H9 (cell line): ENCODE results near the gene TEX54. TPM values are rescaled to one million over a fixed set of nuclear protein-coding genes. Genes with fewer than 3 reads are reported as not detected.

Source experiments
- DNase-seq: peaks from one replicate; pipeline ENCODE4 v3.0.0-alpha.2; 2017
- H2AFZ ChIP-seq: one replicate; pipeline ENCODE4 v1.6.1; 2013; ENCODE audit warnings: mild to moderate bottlenecking, low read length, control low read depth, moderate library complexity
- H2AK5ac ChIP-seq: 2 replicates; pipeline ENCODE4 v1.6.1; 2013; ENCODE audit warnings: low read length, control low read depth, mixed read lengths; ENCODE audit not compliant: insufficient read length
- H2BK120ac ChIP-seq: one replicate; pipeline ENCODE4 v1.6.1; 2013; ENCODE audit warnings: low read depth, mild to moderate bottlenecking, low read length, control low read depth, inconsistent platforms; ENCODE audit not compliant: poor library complexity, severe bottlenecking
- H2BK12ac ChIP-seq: 2 replicates; pipeline ENCODE4 v1.6.1; 2013; ENCODE audit warnings: low read length, control low read depth, mixed read lengths, low read depth; ENCODE audit not compliant: insufficient read length
- H2BK15ac ChIP-seq: 2 replicates; pipeline ENCODE4 v1.6.1; 2013; ENCODE audit warnings: low read depth, low read length, control low read depth
- H2BK20ac ChIP-seq: one replicate; pipeline ENCODE4 v1.6.1; 2013; ENCODE audit warnings: low read depth, mild to moderate bottlenecking, low read length, control low read depth, inconsistent platforms; ENCODE audit not compliant: poor library complexity, severe bottlenecking
- H2BK5ac ChIP-seq: 2 replicates; pipeline ENCODE4 v1.6.1; 2013; ENCODE audit warnings: low read length, control low read depth, mixed read lengths; ENCODE audit not compliant: insufficient read length
- H3K14ac ChIP-seq: 2 replicates; pipeline ENCODE4 v1.6.1; 2013; ENCODE audit warnings: low read length, control low read depth; ENCODE audit not compliant: insufficient read depth
- H3K18ac ChIP-seq: 2 replicates; pipeline ENCODE4 v1.6.1; 2013; ENCODE audit warnings: low read depth, mild to moderate bottlenecking, mixed read lengths, low read length, control low read depth; ENCODE audit not compliant: insufficient read length
- H3K23ac ChIP-seq: 2 replicates; pipeline ENCODE4 v1.6.1; 2013; ENCODE audit warnings: low read length, control low read depth, mixed read lengths, low read depth; ENCODE audit not compliant: insufficient read length
- H3K23me2 ChIP-seq: 2 replicates; pipeline ENCODE4 v1.6.1; 2013; ENCODE audit warnings: low read depth, mild to moderate bottlenecking, mixed read lengths, low read length, control low read depth; ENCODE audit not compliant: insufficient read length, poor library complexity, severe bottlenecking
- H3K27ac ChIP-seq: 2 replicates; pipeline ENCODE4 v1.5.1; 2013; ENCODE audit warnings: low read length, control low read depth, mixed read lengths, low read depth; ENCODE audit not compliant: insufficient read length
- H3K27me3 ChIP-seq: 2 replicates; pipeline ENCODE4 v1.6.1; 2013; ENCODE audit warnings: low read length, control low read depth, inconsistent platforms; ENCODE audit not compliant: insufficient read depth
- H3K4ac ChIP-seq: 2 replicates; pipeline ENCODE4 v1.6.1; 2013; ENCODE audit warnings: low read depth, mild to moderate bottlenecking, control low read depth, inconsistent platforms, low read length, moderate library complexity
- H3K4me1 ChIP-seq: 2 replicates; pipeline ENCODE4 v1.6.1; 2013; ENCODE audit warnings: low read length, control low read depth, inconsistent platforms; ENCODE audit not compliant: insufficient read depth
- H3K4me2 ChIP-seq: 2 replicates; pipeline ENCODE4 v1.6.1; 2013; ENCODE audit warnings: low read length, control low read depth, mixed read lengths; ENCODE audit not compliant: insufficient read length, insufficient read depth
- H3K56ac ChIP-seq: 2 replicates; pipeline ENCODE4 v1.6.1; 2013; ENCODE audit warnings: low read depth, mild to moderate bottlenecking, mixed read lengths, low read length, control low read depth; ENCODE audit not compliant: insufficient read length
- H3K79me1 ChIP-seq: 2 replicates; pipeline ENCODE4 v1.6.1; 2013; ENCODE audit warnings: low read depth, mild to moderate bottlenecking, moderate library complexity, low read length, control low read depth, inconsistent platforms; ENCODE audit not compliant: insufficient read depth, poor library complexity, severe bottlenecking
- H3K79me2 ChIP-seq: 2 replicates; pipeline ENCODE4 v1.6.1; 2013; ENCODE audit warnings: low read length, control low read depth, inconsistent platforms; ENCODE audit not compliant: insufficient read depth
- H3K9ac ChIP-seq: 2 replicates; pipeline ENCODE4 v1.6.1; 2013; ENCODE audit warnings: low read length, control low read depth, mixed read lengths; ENCODE audit not compliant: insufficient read length; ENCODE audit errors: extremely low read depth
- H3K9me3 ChIP-seq: one replicate; pipeline ENCODE4 v1.6.1; 2013; ENCODE audit warnings: low read depth, low read length, inconsistent platforms; ENCODE audit not compliant: control insufficient read depth
- H3T11ph ChIP-seq: one replicate; pipeline ENCODE4 v1.6.1; 2013; ENCODE audit warnings: mild to moderate bottlenecking, low read length, control low read depth, inconsistent platforms
- H4K20me1 ChIP-seq: one replicate; pipeline ENCODE4 v1.6.1; 2013; ENCODE audit not compliant: control insufficient read depth, insufficient read length, insufficient read depth
- H4K5ac ChIP-seq: 2 replicates; pipeline ENCODE4 v1.6.1; 2013; ENCODE audit warnings: low read depth, mild to moderate bottlenecking, mixed read lengths, low read length, control low read depth; ENCODE audit not compliant: insufficient read length
- H4K8ac ChIP-seq: replicated peaks from 2 replicates; pipeline ENCODE4 v1.6.1; 2013; ENCODE audit warnings: low read length, control low read depth, mixed read lengths, low read depth; ENCODE audit not compliant: insufficient read length
- H4K91ac ChIP-seq: 2 replicates; pipeline ENCODE4 v1.6.1; 2013; ENCODE audit warnings: low read depth, mild to moderate bottlenecking, moderate library complexity, mixed read lengths, low read length, control low read depth; ENCODE audit not compliant: insufficient read length
- H3K27ac Mint-ChIP-seq, 3 experiments: 2 replicates in 2 of 3; 3 replicates in 1 of 3; pipeline ENCODE4 v1.8.0; 2020 to 2021; ENCODE audit warnings: mixed read lengths in 3 of 3, mild to moderate bottlenecking in 1 of 3, moderate library complexity in 1 of 3
- H3K27me3 Mint-ChIP-seq: 2 replicates; pipeline ENCODE4 v1.8.0; 2021; ENCODE audit warnings: low read depth, mild to moderate bottlenecking, moderate library complexity, mixed read lengths
- H3K36me3 Mint-ChIP-seq, 3 experiments: 2 replicates in 2 of 3; 3 replicates in 1 of 3; pipeline ENCODE4 v1.8.0; 2020 to 2021; ENCODE audit warnings: low read depth in 3 of 3, mixed read lengths in 3 of 3; ENCODE audit not compliant: insufficient read depth in 1 of 3
- H3K4me1 Mint-ChIP-seq, 2 experiments: 2 replicates each; pipeline ENCODE4 v1.8.0; 2020; ENCODE audit warnings: mixed read lengths in 2 of 2
- H3K4me3 Mint-ChIP-seq, 2 experiments: 2 replicates in 1 of 2; 3 replicates in 1 of 2; pipeline ENCODE4 v1.8.0; 2020 to 2021; ENCODE audit warnings: mild to moderate bottlenecking in 2 of 2, mixed read lengths in 2 of 2, moderate library complexity in 1 of 2
- H3K9me3 Mint-ChIP-seq, 2 experiments: 2 replicates in 1 of 2; 3 replicates in 1 of 2; pipeline ENCODE4 v1.8.0; 2020; ENCODE audit warnings: mild to moderate bottlenecking in 2 of 2, mixed read lengths in 2 of 2, moderate library complexity in 1 of 2
- WGBS: extraction: QIAGEN DNeasy Blood & Tissue Kit; methylation state at CpG from one replicate; pipeline ENCODE4 v1.1.7; 2013; ENCODE audit warnings: missing lambda C conversion rate, low lambda C conversion rate, mixed read lengths; ENCODE audit not compliant: insufficient read length; ENCODE audit errors: extremely low coverage; 5-methylcytosine and 5-hydroxymethylcytosine counted together
- total RNA-seq: library from RNA; stranded (reverse); gene quantifications from 2 replicates; pipeline ENCODE4 v1.2.1, GENCODE V29; 2021
- TF ChIP-seq, protein P1 (sequence below): fragments of 200-600 bp; sonication (generic); conservative IDR thresholded peaks from 3 replicates; pipeline ENCODE4 v1.8.0; 2021; ENCODE audit warnings: antibody characterized with exemption, mild to moderate bottlenecking

TEX54 gene
- total RNA-seq, 1 experiment from 2014 or later, result 1.2 TPM

DNA sequence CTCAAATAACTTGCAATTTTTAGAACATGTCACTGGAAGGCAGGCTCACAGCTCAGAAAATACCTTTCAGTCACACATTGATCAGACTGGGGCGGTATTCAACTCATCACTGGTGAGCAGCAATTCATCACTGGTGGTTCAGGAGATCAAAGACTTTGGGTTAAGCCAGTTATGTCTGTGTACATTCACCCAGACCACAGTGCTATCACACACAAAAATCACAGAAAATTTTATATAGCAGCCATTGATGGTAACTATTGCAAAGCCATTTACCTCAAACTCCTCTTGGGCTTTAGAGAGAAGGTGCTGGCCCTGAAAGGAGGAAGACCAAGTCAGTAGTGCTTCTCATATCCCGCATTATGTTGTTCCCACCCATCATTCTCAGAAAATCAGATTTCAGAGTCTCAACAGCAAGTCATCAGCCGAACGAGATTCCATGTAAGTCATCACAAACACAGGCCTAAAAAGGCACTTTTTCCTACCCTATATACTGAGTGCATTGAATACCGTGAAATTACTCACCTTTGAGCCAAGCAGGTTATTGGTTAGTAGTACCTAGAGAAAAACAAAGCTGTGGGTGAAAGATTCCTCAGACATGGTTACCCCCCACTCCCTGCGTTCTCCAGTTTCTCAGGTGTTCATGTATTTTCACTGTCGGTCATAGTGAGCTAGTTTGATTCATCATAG lies 20.8 kb upstream of the TEX54 start:
- Mint-ChIP-seq H3K4me1 (peaks cover 31 to 49% of the 10 kb centered on the region in 2 experiments), H3K4me3 (peak overlapping the region; percentile 99), H3K27ac (peak overlapping the region; percentile 45 to 100 (median 98); a peak in 5 of 7 replicates), H3K9me3 (peaks cover 6 to 10% of the 10 kb centered on the region in 2 experiments), H3K27me3 (peaks cover 6% of the 10 kb centered on the region; the same call in 1 of the 2 replicates), H3K36me3 (peaks cover 41 to 59% (median 43%) of the 10 kb centered on the region in 3 experiments)
- peaks cover 48% of the 10 kb centered on the region for H3K79me2 ChIP-seq
- no peak overlapping the region for H2BK12ac ChIP-seq
- no peaks in the 10 kb centered on the region for H3K9me3 ChIP-seq
- no peak overlapping the region for H2BK20ac ChIP-seq
- WGBS, result no CpG with 5 or more reads among the region's 7 CpGs
- H3K14ac ChIP-seq, result no peak overlapping the region
- H2AK5ac ChIP-seq, result no peak overlapping the region
- no peaks in the 10 kb centered on the region for H3K79me1 ChIP-seq
- no peaks in the 10 kb centered on the region for H3K27me3 ChIP-seq
- no peak overlapping the region for H4K91ac ChIP-seq
- no peak for DNase-seq
- no peak overlapping the region for H4K5ac ChIP-seq
- TF ChIP-seq, protein P1, sequence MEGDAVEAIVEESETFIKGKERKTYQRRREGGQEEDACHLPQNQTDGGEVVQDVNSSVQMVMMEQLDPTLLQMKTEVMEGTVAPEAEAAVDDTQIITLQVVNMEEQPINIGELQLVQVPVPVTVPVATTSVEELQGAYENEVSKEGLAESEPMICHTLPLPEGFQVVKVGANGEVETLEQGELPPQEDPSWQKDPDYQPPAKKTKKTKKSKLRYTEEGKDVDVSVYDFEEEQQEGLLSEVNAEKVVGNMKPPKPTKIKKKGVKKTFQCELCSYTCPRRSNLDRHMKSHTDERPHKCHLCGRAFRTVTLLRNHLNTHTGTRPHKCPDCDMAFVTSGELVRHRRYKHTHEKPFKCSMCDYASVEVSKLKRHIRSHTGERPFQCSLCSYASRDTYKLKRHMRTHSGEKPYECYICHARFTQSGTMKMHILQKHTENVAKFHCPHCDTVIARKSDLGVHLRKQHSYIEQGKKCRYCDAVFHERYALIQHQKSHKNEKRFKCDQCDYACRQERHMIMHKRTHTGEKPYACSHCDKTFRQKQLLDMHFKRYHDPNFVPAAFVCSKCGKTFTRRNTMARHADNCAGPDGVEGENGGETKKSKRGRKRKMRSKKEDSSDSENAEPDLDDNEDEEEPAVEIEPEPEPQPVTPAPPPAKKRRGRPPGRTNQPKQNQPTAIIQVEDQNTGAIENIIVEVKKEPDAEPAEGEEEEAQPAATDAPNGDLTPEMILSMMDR, result no peak
- H3K56ac ChIP-seq, result no peak overlapping the region
- H3K23me2 ChIP-seq, result peaks cover 20% of the 10 kb centered on the region
- peak overlapping the region; percentile 96 for H3K9ac ChIP-seq
- no peak overlapping the region for H3K23ac ChIP-seq
- no peak overlapping the region for H2BK120ac ChIP-seq
- H3K4me2 ChIP-seq, result peak overlapping the region; percentile 98
- no peak overlapping the region for H4K8ac ChIP-seq
- H3K18ac ChIP-seq, result no peak overlapping the region
- H2BK15ac ChIP-seq, result no peak overlapping the region
- H3K4me1 ChIP-seq, result no peaks in the 10 kb centered on the region; the same call in 1 of the 2 replicates
- H2AFZ ChIP-seq, result no peak overlapping the region
- no peak overlapping the region for H2BK5ac ChIP-seq
- H3K4ac ChIP-seq, result no peak overlapping the region
- H4K20me1 ChIP-seq, result no peaks in the 10 kb centered on the region
- no peak overlapping the region for H3T11ph ChIP-seq
- H3K27ac ChIP-seq, result peak overlapping the region; percentile 58
